ENCODE measurements around the gene ABCE1.

ABCE1 gene

GRCh38 chr4:145097821-145098674 is at the start of gene ABCE1, which contains the start of gene ANAPC10:
Gene ABCE1 (plus strand): TSS chr4:145098311. CDS start chr4:145104413, 6,102 bp downstream.
Gene ANAPC10 (minus strand): TSS chr4:145098196. CDS start chr4:145096099, 2,097 bp downstream.
- DNase-seq (ENCODE audit: low read depth in 2 of 2), result peak; percentile 92 to 94

GRCh38 chr4:145048817-145049216 is 49.3 kb upstream of the ABCE1 start:
- no peak for DNase-seq (ENCODE audit: low read depth in 2 of 2)

- DNase-seq (ENCODE audit: low read depth in 2 of 2), result no peak
These were observed 48.9 kb upstream of the ABCE1 start for GRCh38 chr4:145049241-145049640.

- DNase-seq (ENCODE audit: low read depth in 2 of 2), result no peak
These were observed 42.4 kb upstream of the ABCE1 start for GRCh38 chr4:145055533-145056257.

- DNase-seq (ENCODE audit: low read depth in 2 of 2), result no peak
These were observed 41.6 kb upstream of the ABCE1 start for GRCh38 chr4:145056325-145057130.

GRCh38 chr4:145058256-145058655 is 39.9 kb upstream of the ABCE1 start:
- DNase-seq (ENCODE audit: low read depth in 2 of 2), result no peak

GRCh38 chr4:145061318-145061920 is 36.7 kb upstream of the ABCE1 start:
- no peak for DNase-seq (ENCODE audit: low read depth in 2 of 2)

GRCh38 chr4:145066063-145066501 is 32.0 kb upstream of the ABCE1 start:
- DNase-seq (ENCODE audit: low read depth in 2 of 2), result no peak

GRCh38 chr4:145069361-145069760 is 28.8 kb upstream of the ABCE1 start:
- no peak for DNase-seq (ENCODE audit: low read depth in 2 of 2)

- DNase-seq (ENCODE audit: low read depth in 2 of 2), result no peak
These were observed 26.6 kb upstream of the ABCE1 start for GRCh38 chr4:145071560-145071959.

GRCh38 chr4:145075742-145076468 is 22.2 kb upstream of the ABCE1 start:
- DNase-seq (ENCODE audit: low read depth in 2 of 2), result no peak

- DNase-seq (ENCODE audit: low read depth in 2 of 2), result no peak
These were observed 21.6 kb upstream of the ABCE1 start for GRCh38 chr4:145076469-145076855.

- DNase-seq (ENCODE audit: low read depth in 2 of 2), result no peak
These were observed 16.4 kb upstream of the ABCE1 start for GRCh38 chr4:145081756-145082155.

GRCh38 chr4:145083891-145084605 is 14.1 kb upstream of the ABCE1 start:
- no peak for DNase-seq (ENCODE audit: low read depth in 2 of 2)

- no peak for DNase-seq (ENCODE audit: low read depth in 2 of 2)
These were observed 7.7 kb upstream of the ABCE1 start for GRCh38 chr4:145090380-145090779.

- DNase-seq (ENCODE audit: low read depth in 2 of 2), result no peak
These were observed 4.5 kb upstream of the ABCE1 start for GRCh38 chr4:145093638-145094037.

GRCh38 chr4:145097331-145097820 is 735 bp upstream of the ABCE1 start:
- no peak for DNase-seq (ENCODE audit: low read depth in 2 of 2)

GRCh38 chr4:145098675-145099037 is 545 bp downstream of the ABCE1 start:
- peak; percentile 4 to 12 for DNase-seq (ENCODE audit: low read depth in 2 of 2)

GRCh38 chr4:145099653-145100052 is 1.5 kb downstream of the ABCE1 start:
- no peak for DNase-seq (ENCODE audit: low read depth in 2 of 2)

- DNase-seq (ENCODE audit: low read depth in 2 of 2), result no peak
These were observed 3.0 kb downstream of the ABCE1 start for GRCh38 chr4:145101091-145101490.

Data from stimulated activated CD8-positive, alpha-beta memory T cell treated with anti-CD3 and anti-CD28 coated beads, Interleukin-2, amount 100 ng/mL, for 1 hour (primary cell).